Tibial artery (tissue), 4 donors: Measurements from ENCODE around the gene TMEM44.

Source experiments
- DNase-seq, 2 donors: peaks; one replicate each; pipeline ENCODE4 v3.0.0-alpha.2; 2019
- H3K27ac ChIP-seq, 2 donors: fragments of 200-600 bp; sonication (generic) in 1 of 2; 1 replicate in 1 of 2; 2 replicates in 1 of 2; pipeline ENCODE4 v1.5.1; 2018 to 2019; ENCODE audit warnings: mild to moderate bottlenecking in 1 of 2
- H3K27me3 ChIP-seq, 2 donors: fragments of 200-600 bp; sonication (generic) in 1 of 2; one replicate each; pipeline versions ENCODE4 v1.5.1 to v1.6.0; 2016 to 2019
- H3K36me3 ChIP-seq, 3 donors: fragments of 200-600 bp; sonication (generic) in 2 of 3; one replicate each; pipeline ENCODE4 v1.5.1; 2016 to 2019; ENCODE audit warnings: mild to moderate bottlenecking in 2 of 3
- H3K4me1 ChIP-seq, 4 donors: fragments of 200-600 bp; sonication (generic) in 2 of 4; 1 replicate in 3 of 4; 2 replicates in 1 of 4; pipeline ENCODE4 v1.5.1; 2016 to 2019
- H3K4me3 ChIP-seq, 2 donors: fragments of 200-600 bp; sonication (generic) in 1 of 2; 1 replicate in 1 of 2; 2 replicates in 1 of 2; pipeline ENCODE4 v1.5.1; 2018 to 2019; ENCODE audit warnings: mild to moderate bottlenecking in 2 of 2
- H3K9me3 ChIP-seq, 3 donors: fragments of 200-600 bp; sonication (generic) in 1 of 3; one replicate each; pipeline ENCODE4 v1.5.1; 2016 to 2019
- CTCF ChIP-seq, 2 experiments: fragments of 200-600 bp in 1 of 2; fragments of 450-650 bp in 1 of 2; IDR thresholded peaks; one replicate each; pipeline ENCODE4 v1.5.1; 2017 to 2019; ENCODE audit warnings: antibody characterized with exemption in 2 of 2, mild to moderate bottlenecking in 1 of 2, moderate library complexity in 1 of 2
- intact Hi-C: fragments of 100-400 bp; cut with DNase I; formaldehyde crosslinking; loops from one replicate; pipeline ENCODE4 v1.15.0; 2023; ENCODE audit warnings: low total_unique reads

The TMEM44 gene

GRCh38 chr3:194555175-194556062 lies 77.8 kb downstream of the TMEM44 start:
- intact Hi-C loops: no loop called here
- Histone ChIP-seq H3K4me3 (no peak overlapping the region), H3K36me3 (no peaks in the 10 kb centered on the region), H3K27ac (peak overlapping the region; percentile 71 to 81), H3K9me3 (no peaks in the 10 kb centered on the region), H3K27me3 (no peaks in the 10 kb centered on the region), H3K4me1 (peaks cover 0 to 50% (median 31%) of the 10 kb centered on the region in 4 donors)
- no peak for TF ChIP-seq CTCF (IDR thresholded peaks at IDR 0.05)
- DNase-seq: peak in 1 of 2 donors; percentile 76

- peak in 1 of 2 donors; percentile 70 for DNase-seq
- intact Hi-C loops: no loop called here
- Histone ChIP-seq H3K9me3 (no peaks in the 10 kb centered on the region), H3K36me3 (no peaks in the 10 kb centered on the region), H3K4me1 (peaks cover 0 to 58% (median 37%) of the 10 kb centered on the region in 4 donors), H3K27ac (peak overlapping the region; percentile 71 to 81), H3K27me3 (no peaks in the 10 kb centered on the region), H3K4me3 (no peak overlapping the region)
- TF ChIP-seq CTCF (IDR thresholded peaks at IDR 0.05): no peak
Measured at GRCh38 chr3:194554473-194555123, 78.6 kb downstream of the TMEM44 start.

GRCh38 chr3:194552327-194552949 lies 80.8 kb downstream of the TMEM44 start:
- intact Hi-C loops: no loop called here
- no peaks in the 10 kb centered on the region for H3K27me3 ChIP-seq

DNA sequence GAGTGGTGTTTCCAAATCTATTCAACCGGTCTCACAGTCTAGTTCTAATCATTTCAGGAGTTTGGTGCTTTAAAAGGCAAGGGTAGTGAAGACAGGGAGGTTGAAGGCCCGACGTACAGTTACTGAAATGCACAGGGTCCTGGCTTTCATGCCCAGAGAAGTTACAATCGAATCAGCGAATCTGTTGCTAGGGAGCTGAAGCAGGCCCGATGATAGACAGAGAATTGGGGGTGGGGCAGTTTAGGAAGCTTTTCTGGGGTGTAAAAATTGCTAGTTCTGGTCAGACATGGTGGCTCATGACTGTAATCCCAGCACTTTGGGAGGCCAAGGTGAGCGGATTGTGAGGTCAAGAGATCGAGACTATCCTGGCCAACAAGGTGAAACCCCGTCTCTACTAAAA lies 83.4 kb downstream of the TMEM44 start:
- H3K4me3 ChIP-seq: no peak overlapping the region
- H3K9me3 ChIP-seq: no peaks in the 10 kb centered on the region
- H3K4me1 ChIP-seq: peaks cover 0 to 53% (median 28%) of the 10 kb centered on the region in 4 donors
- intact Hi-C loops: no loop called here
- H3K27me3 ChIP-seq: no peaks in the 10 kb centered on the region
- H3K27ac ChIP-seq: peak overlapping the region; percentile 73 to 81
- no peak for TF ChIP-seq CTCF (IDR thresholded peaks at IDR 0.05)
- no peaks in the 10 kb centered on the region for H3K36me3 ChIP-seq
- peak in 1 of 2 donors; percentile 27 for DNase-seq

More at GRCh38 chr3:194552327-194552949, 80.8 kb downstream of the TMEM44 start:
- H3K4me3 ChIP-seq: no peak overlapping the region
- H3K9me3 ChIP-seq: no peaks in the 10 kb centered on the region
- no peaks in the 10 kb centered on the region for H3K36me3 ChIP-seq
- peak in 1 of 2 donors; percentile 29 for DNase-seq
- peak overlapping the region; percentile 55 to 81 for H3K27ac ChIP-seq
- H3K4me1 ChIP-seq: peaks cover 0 to 72% (median 47%) of the 10 kb centered on the region in 4 donors
- TF ChIP-seq CTCF (IDR thresholded peaks at IDR 0.05): no peak
